A549 (cell line): ENCODE results near the gene TEKTIP1. TPM values are rescaled to one million over a fixed set of nuclear protein-coding genes. Genes with fewer than 3 reads are reported as not detected.
"Not testable (repeated sequence)": the region's sequence is repeated elsewhere in the genome, so short reads cannot be mapped to it uniquely, and the experiment has no call there.

Source experiments
- ATAC-seq, 2 experiments: fragments of 200-7000 bp in 1 of 2; fragments of >200 bp in 1 of 2; cut with Nextera tagmentation in 1 of 2; cut with Tn5 transposase in 1 of 2; 3 replicates each; pipeline versions ENCODE4 v1.8.0 to v1.9.1; 2018 to 2020; ENCODE audit warnings: mild to moderate bottlenecking in 1 of 2, moderate library complexity in 1 of 2
- CTCF ChIA-PET: fragments of 300-600 bp; sonication (Branson Sonifier 250); formaldehyde crosslinking; extraction: SDS; loops from one replicate; lab custom pipeline; 2021; ENCODE audit warnings: antibody characterized with exemption, inconsistent platforms; lab: Yijun Ruan, JAX
- POLR2A ChIA-PET: fragments of 350-600 bp; formaldehyde crosslinking; extraction: SDS; loops from one replicate; lab custom pipeline; 2021; ENCODE audit warnings: antibody characterized with exemption, inconsistent platforms; lab: Yijun Ruan, JAX
- DNase-seq, 2 experiments: peaks; one replicate each; pipeline versions ENCODE4 v3.0.0 to v3.0.0-alpha.2; 2011 to 2016; ENCODE audit warnings: low read depth in 1 of 2, low spot score in 1 of 2
- FAIRE-seq: peaks from 2 replicates; lab custom pipeline; 2011; peaks lifted over from hg19 to GRCh38; lab: Jason Lieb, UNC
- H3K27ac ChIP-seq, 2 experiments: fragments of >200 bp; sonication (Bioruptor Twin); formaldehyde crosslinking; 3 replicates each; pipeline ENCODE4 v1.5.1; 2016 to 2017
- H3K4me1 ChIP-seq: fragments of >200 bp; sonication (Bioruptor Twin); formaldehyde crosslinking; 3 replicates; pipeline ENCODE4 v1.6.1; 2016
- H3K4me2 ChIP-seq: fragments of >200 bp; sonication (Bioruptor Twin); formaldehyde crosslinking; 3 replicates; pipeline ENCODE4 v1.6.1; 2016
- H3K4me3 ChIP-seq: fragments of >200 bp; sonication (Bioruptor Twin); formaldehyde crosslinking; 3 replicates; pipeline ENCODE4 v1.5.1; 2016
- H3K9me3 ChIP-seq: fragments of >200 bp; sonication (Bioruptor Twin); formaldehyde crosslinking; 3 replicates; pipeline ENCODE4 v1.6.1; 2016
- CBX2 ChIP-seq: fragments of 200-600 bp; sonication (generic); IDR thresholded peaks from 2 replicates; pipeline ENCODE4 v1.6.1; 2016; ENCODE audit warnings: low read depth, mild to moderate bottlenecking, borderline replicate concordance
- CTCF ChIP-seq: fragments of >200 bp; sonication (Bioruptor Twin); formaldehyde crosslinking; IDR thresholded peaks from 3 replicates; pipeline ENCODE4 v1.5.1; 2016
- FOSL2 ChIP-seq, 2 experiments: fragments of 450-650 bp in 1 of 2; fragments of >200 bp in 1 of 2; sonication (Bioruptor Twin) in 1 of 2; formaldehyde crosslinking; IDR thresholded peaks; 2 replicates each; pipeline versions ENCODE4 v1.5.0 to v1.6.1; 2016 to 2020; ENCODE audit warnings: mild to moderate bottlenecking in 1 of 2, moderate library complexity in 1 of 2
- GATA3 ChIP-seq: IDR thresholded peaks from 2 replicates; pipeline ENCODE4 v1.6.1; 2012; ENCODE audit warnings: borderline replicate concordance
- HES2 ChIP-seq: fragments of >200 bp; sonication (Bioruptor Twin); formaldehyde crosslinking; IDR thresholded peaks from 2 replicates; pipeline ENCODE4 v1.6.1; 2016
- HOXB5 ChIP-seq: fragments of 250-450 bp; sonication (Bioruptor Pico); IDR thresholded peaks from 2 replicates; pipeline ENCODE4 v1.5.0; 2020; ENCODE audit warnings: mild to moderate bottlenecking, moderate library complexity
- KDM5A ChIP-seq: fragments of 200-600 bp; sonication (generic); IDR thresholded peaks from 2 replicates; pipeline ENCODE4 v1.6.1; 2016; ENCODE audit warnings: antibody characterized with exemption, mild to moderate bottlenecking
- NR3C1 ChIP-seq: fragments of >200 bp; sonication (Bioruptor Twin); formaldehyde crosslinking; IDR thresholded peaks from 3 replicates; pipeline ENCODE4 v1.6.1; 2017
- RARB ChIP-seq: fragments of 250-450 bp; sonication (Bioruptor Pico); IDR thresholded peaks from 2 replicates; pipeline ENCODE4 v1.8.0; 2021; ENCODE audit warnings: mild to moderate bottlenecking, moderate library complexity
- RNF2 ChIP-seq: fragments of 200-600 bp; sonication (generic); IDR thresholded peaks from 2 replicates; pipeline ENCODE4 v1.6.1; 2016; ENCODE audit warnings: low read depth, mild to moderate bottlenecking, antibody characterized with exemption, moderate library complexity, borderline replicate concordance
- SREBF2 ChIP-seq: fragments of 450-650 bp; IDR thresholded peaks from 2 replicates; pipeline ENCODE4 v1.6.1; 2014; ENCODE audit warnings: mild to moderate bottlenecking, moderate library complexity
- USF2 ChIP-seq: fragments of 450-650 bp; IDR thresholded peaks from 2 replicates; pipeline ENCODE4 v1.6.1; 2014; ENCODE audit warnings: antibody characterized with exemption
- WGBS: methylation state at CpG from one replicate; pipeline ENCODE4 v1.1.6; 2017; ENCODE audit errors: missing lambda C conversion rate; 5-methylcytosine and 5-hydroxymethylcytosine counted together
- polyA plus RNA-seq, 4 experiments: library from polyadenylated mRNA; depleted of rRNA in 3 of 4; stranded (reverse); fragments of >200 nt; fragmentation: RNase III in 1 of 4; extraction: RNeasy Plus Mini Kit Qiagen cat#74134 plus additional on column Dnase treatment in 1 of 4; gene quantifications; 2 replicates in 3 of 4; 3 replicates in 1 of 4; pipeline ENCODE4 v1.2.3, GENCODE V29; 2011 to 2017

TEKTIP1 gene
- polyA plus RNA-seq, 2 of the 4 experiments (the other 2 are of a cell fraction): not detected

GRCh38 chr19:3577723-3578344 is 38.9 kb downstream of the TEKTIP1 start:
- ATAC-seq (no peak), FAIRE-seq (no peak), DNase-seq (no peak)
- 96% methylated on average over 16 of the region's 60 CpGs for WGBS
- ChIA-PET POLR2A (no interaction called here), CTCF (interaction anchor here (0.5 to 9.7 kb wide), 3 partner anchors 24 to 42 kb away, joined by 4 to 100 read pairs (median 5); no protein-coding TSS in a partner anchor)
- TF ChIP-seq CTCF: no peak
- TF ChIP-seq CBX2: no peak
- no peak for TF ChIP-seq HES2
- no peak for TF ChIP-seq RARB
- no peak for TF ChIP-seq GATA3
- no peak for TF ChIP-seq SREBF2
- TF ChIP-seq USF2: no peak
- no peak for TF ChIP-seq KDM5A
- no peak for TF ChIP-seq NR3C1
- H3K4me3 ChIP-seq: no peak overlapping the region
- no peaks in the 10 kb centered on the region for H3K9me3 ChIP-seq
- H3K4me2 ChIP-seq: no peak overlapping the region
- no peak overlapping the region for H3K27ac ChIP-seq
- no peaks in the 10 kb centered on the region for H3K4me1 ChIP-seq

GRCh38 chr19:3578390-3578789 is 39.4 kb downstream of the TEKTIP1 start:
- H3K4me1 ChIP-seq: no peaks in the 10 kb centered on the region
- H3K4me2 ChIP-seq: no peak overlapping the region
- H3K9me3 ChIP-seq: no peaks in the 10 kb centered on the region
- H3K4me3 ChIP-seq: no peak overlapping the region
- CTCF ChIA-PET: interaction anchor here (0.5 to 9.7 kb wide), 4 partner anchors 12 to 41 kb away, joined by 4 to 100 read pairs (median 4); no protein-coding TSS in a partner anchor
- FAIRE-seq: no peak
- TF ChIP-seq HOXB5: no peak
- TF ChIP-seq, all 56 proteins: peak for 0
- no peak for DNase-seq
- no peak for ATAC-seq
- 93% methylated on average over 12 of the region's 17 CpGs for WGBS
- POLR2A ChIA-PET: no interaction called here
- no peak overlapping the region for H3K27ac ChIP-seq

GRCh38 chr19:3580156-3580934 is 41.4 kb downstream of the TEKTIP1 start:
- WGBS: 52% methylated on average over 11 of the region's 11 CpGs
- Histone ChIP-seq H3K9me3 (no peaks in the 10 kb centered on the region), H3K4me1 (no peaks in the 10 kb centered on the region), H3K4me2 (no peak overlapping the region), H3K4me3 (no peak overlapping the region), H3K27ac (0 out of 6 replicates have a peak overlapping the region, but pooled peaks of 1 of the 2 experiments have one; percentile 29)
- CTCF ChIA-PET: interaction anchor here (1.1 to 9.7 kb wide), 3 partner anchors 10 to 34 kb away, joined by 3 to 100 read pairs (median 4); partner anchors contain the start of gene MFSD12
- peak in 1 of 2 experiments; percentile 50; a peak in 3 of 6 replicates for ATAC-seq
- peak in 1 of 2 experiments; percentile 40 for DNase-seq
- TF ChIP-seq RNF2: no peak
- TF ChIP-seq FOSL2 (IDR thresholded peaks at IDR 0.05): no peak
- peak; percentile 53 for TF ChIP-seq FOSL2 (CRISPR knock-in tag; IDR thresholded peaks at IDR 0.05)
- POLR2A ChIA-PET: no interaction called here
- no peak for FAIRE-seq

- H3K4me3 ChIP-seq, FAIRE-seq, ATAC-seq, H3K27ac ChIP-seq, H3K9me3 ChIP-seq, DNase-seq, H3K4me2 ChIP-seq, H3K4me1 ChIP-seq, POLR2A ChIA-PET: not testable (repeated sequence)
- 89% methylated on average over 4 of the region's 4 CpGs for whole genome bisulfite sequencing
- CTCF ChIA-PET: interaction anchor here (1.1 to 9.7 kb wide), 2 partner anchors 9 to 35 kb away, joined by 4 to 100 read pairs; no protein-coding TSS in a partner anchor
Observed at GRCh38 chr19:3581792-3582191, 42.8 kb downstream of the TEKTIP1 start.

GRCh38 chr19:3584036-3584802 is 45.2 kb downstream of the TEKTIP1 start:
- ATAC-seq, H3K27ac ChIP-seq, H3K4me3 ChIP-seq, H3K9me3 ChIP-seq, H3K4me2 ChIP-seq, POLR2A ChIA-PET, DNase-seq, FAIRE-seq: not testable (repeated sequence)
- CTCF ChIA-PET: interaction anchor here (0.5 to 4.0 kb wide), 6 partner anchors 9 to 39 kb away, joined by 3 to 43 read pairs (median 4); no protein-coding TSS in a partner anchor
- peaks cover 11% of the 10 kb centered on the region; the same call in 1 of the 3 replicates for H3K4me1 ChIP-seq
- 84% methylated on average over 15 of the region's 15 CpGs for WGBS
